SK-N-SH (cell line): ENCODE results near the gene TGOLN2. TPM values are rescaled to one million over a fixed set of nuclear protein-coding genes. Genes with fewer than 3 reads are reported as not detected.

Experiments used
- CTCF ChIA-PET: fragments of 300-600, 350-600 bp; formaldehyde crosslinking; extraction: SDS; loops from one replicate; lab custom pipeline; 2021; lab: Yijun Ruan, JAX
- POLR2A ChIA-PET: fragments of 350-600 bp; sonication (Branson Sonifier 250); formaldehyde crosslinking; extraction: SDS; loops from one replicate; lab custom pipeline; 2020; ENCODE audit warnings: antibody characterized with exemption, inconsistent platforms; lab: Yijun Ruan, JAX
- DNase-seq: peaks from one replicate; pipeline ENCODE4 v3.0.0; 2012
- H2AFZ ChIP-seq: fragments of 200-600 bp; sonication (generic); 2 replicates; pipeline ENCODE4 v1.8.1; 2016; ENCODE audit warnings: antibody characterized with exemption, mild to moderate bottlenecking, low read depth
- H3F3A ChIP-seq: fragments of 200-600 bp; sonication (generic); replicated peaks from 2 replicates; pipeline ENCODE3; 2016; ENCODE audit warnings: antibody characterized with exemption, mild to moderate bottlenecking; ENCODE audit not compliant: insufficient read depth
- H3K27ac ChIP-seq, 2 experiments: fragments of 200-500 bp in 1 of 2; fragments of 200-600 bp in 1 of 2; sonication (Bioruptor generic) in 1 of 2; sonication (generic), shearing (Covaris generic) in 1 of 2; 2 replicates each; pipeline versions ENCODE4 v1.5.1 to v1.6.1; 2014 to 2016; ENCODE audit warnings: low read depth in 2 of 2, inconsistent platforms in 1 of 2, low read length in 1 of 2, mild to moderate bottlenecking in 1 of 2, mixed read lengths in 1 of 2
- H3K27me3 ChIP-seq: fragments of 200-600 bp; sonication (generic), shearing (Covaris generic); 2 replicates; pipeline ENCODE4 v1.6.1; 2016; ENCODE audit warnings: mixed run types; ENCODE audit not compliant: insufficient read depth
- H3K36me3 ChIP-seq, 2 experiments: fragments of 200-500 bp in 1 of 2; fragments of 200-600 bp in 1 of 2; sonication (Bioruptor generic) in 1 of 2; sonication (generic) in 1 of 2; replicated peaks in 1 of 2; 2 replicates each; pipeline versions ENCODE3 to v1.5.1; 2014 to 2016; ENCODE audit warnings: low read length in 1 of 2, mild to moderate bottlenecking in 1 of 2; ENCODE audit not compliant: insufficient read depth in 2 of 2, control insufficient read depth in 1 of 2
- H3K4me1 ChIP-seq, 2 experiments: fragments of 200-500 bp in 1 of 2; fragments of 200-600 bp in 1 of 2; sonication (Bioruptor generic) in 1 of 2; sonication (generic), shearing (Covaris generic) in 1 of 2; 2 replicates each; pipeline versions ENCODE4 v1.5.1 to v1.6.1; 2014 to 2016; ENCODE audit warnings: low read depth in 1 of 2, low read length in 1 of 2, mixed run types in 1 of 2; ENCODE audit not compliant: insufficient read depth in 2 of 2, control insufficient read depth in 1 of 2
- H3K4me2 ChIP-seq: fragments of 200-600 bp; sonication (generic), shearing (Covaris generic); 2 replicates; pipeline ENCODE4 v1.6.1; 2017; ENCODE audit warnings: mixed run types
- H3K4me3 ChIP-seq, 2 experiments: fragments of 200-500 bp in 1 of 2; fragments of 200-600 bp in 1 of 2; sonication (Bioruptor generic) in 1 of 2; sonication (generic), shearing (Covaris generic) in 1 of 2; 2 replicates each; pipeline versions ENCODE4 v1.5.1 to v1.8.1; 2014 to 2016; ENCODE audit warnings: low read depth in 2 of 2, inconsistent platforms in 1 of 2, low read length in 1 of 2, mild to moderate bottlenecking in 1 of 2, mixed read lengths in 1 of 2, moderate library complexity in 1 of 2
- H3K79me2 ChIP-seq: fragments of 200-600 bp; sonication (generic); 2 replicates; pipeline ENCODE4 v1.8.1; 2017; ENCODE audit warnings: mild to moderate bottlenecking; ENCODE audit not compliant: insufficient read depth
- H3K9ac ChIP-seq: fragments of 200-600 bp; sonication (generic); 2 replicates; pipeline ENCODE4 v1.6.1; 2017; ENCODE audit warnings: mixed run types
- H3K9me2 ChIP-seq: fragments of 200-600 bp; sonication (generic); 2 replicates; pipeline ENCODE4 v1.6.1; 2017; ENCODE audit warnings: mixed run types
- H3K9me3 ChIP-seq: fragments of 200-600 bp; sonication (generic); 2 replicates; pipeline ENCODE4 v1.6.1; 2017; ENCODE audit warnings: mixed run types, mild to moderate bottlenecking, moderate library complexity
- H4K20me1 ChIP-seq: fragments of 200-600 bp; sonication (generic); 2 replicates; pipeline ENCODE4 v1.6.1; 2017; ENCODE audit warnings: mild to moderate bottlenecking, mixed run types; ENCODE audit not compliant: insufficient read depth
- MEF2A ChIP-seq: IDR thresholded peaks from 2 replicates; pipeline ENCODE4 v1.4.0; 2012; ENCODE audit warnings: low read depth, borderline replicate concordance
- NFIC ChIP-seq: IDR thresholded peaks from 2 replicates; pipeline ENCODE4 v1.4.0; 2012; ENCODE audit warnings: borderline replicate concordance
- NRF1 ChIP-seq: IDR thresholded peaks from 2 replicates; pipeline ENCODE4 v1.6.1; 2012; ENCODE audit warnings: low read depth, mild to moderate bottlenecking, low read length
- PBX3 ChIP-seq: IDR thresholded peaks from 2 replicates; pipeline ENCODE4; 2012
- RCOR1 ChIP-seq: fragments of 150-350 bp; IDR thresholded peaks from 2 replicates; pipeline ENCODE4 v1.6.1; 2017; ENCODE audit warnings: antibody characterized with exemption, low read length
- SIN3A ChIP-seq: IDR thresholded peaks from 2 replicates; pipeline ENCODE4 v1.6.1; 2012; ENCODE audit warnings: low read depth, mild to moderate bottlenecking, low read length, moderate library complexity, borderline replicate concordance
- USF1 ChIP-seq: IDR thresholded peaks from 2 replicates; pipeline ENCODE4 v1.4.0; 2012; ENCODE audit warnings: low read depth, borderline replicate concordance
- USF2 ChIP-seq: fragments of 150-350 bp; IDR thresholded peaks from 2 replicates; pipeline ENCODE4 v1.6.1; 2017; ENCODE audit warnings: antibody characterized with exemption, low read length, low read depth, borderline replicate concordance
- WGBS: methylation state at CpG from one replicate; pipeline ENCODE4 v1.1.6; 2017; ENCODE audit warnings: low lambda C conversion rate; 5-methylcytosine and 5-hydroxymethylcytosine counted together
- polyA plus RNA-seq, 3 experiments: library from polyadenylated mRNA; depleted of rRNA; stranded (reverse); fragments of >200 nt; gene quantifications; 2 replicates each; pipeline ENCODE4 v1.2.3, GENCODE V29; 2012

The TGOLN2 gene
- polyA plus RNA-seq, 1 of the 3 experiments (the other 2 are of a cell fraction) = 138 TPM

- ChIA-PET CTCF (interaction anchor here (0.7 to 12.0 kb wide), 5 partner anchors 15 to 216 kb away, joined by 3 to 205 read pairs (median 6); partner anchors contain the start of gene TCF7L1), POLR2A (no interaction called here)
Measured at GRCh38 chr2:85281553-85281952, 46.2 kb downstream of the TGOLN2 start.

GRCh38 chr2:85278361-85278760 is 49.4 kb downstream of the TGOLN2 start:
- CTCF ChIA-PET = interaction anchor here (0.9 to 1.2 kb wide), 3 partner anchors 12 to 212 kb away, joined by 3 to 12 read pairs (median 9); no protein-coding TSS in a partner anchor
- Histone ChIP-seq H3K79me2 (no peaks in the 10 kb centered on the region), H2AFZ (no peak overlapping the region), H3K9ac (no peak overlapping the region), H3K27me3 (no peaks in the 10 kb centered on the region), H3K9me3 (no peaks in the 10 kb centered on the region), H3K36me3 (no peaks in the 10 kb centered on the region), H3K4me2 (peak overlapping the region; percentile 69; the same call in 1 of the 2 replicates), H3K27ac (peak overlapping the region; percentile 67 to 74), H4K20me1 (peaks cover 9% of the 10 kb centered on the region), H3F3A (peaks cover 9% of the 10 kb centered on the region), H3K9me2 (no peaks in the 10 kb centered on the region), H3K4me3 (peak overlapping the region in 1 of 2 experiments; percentile 32; a peak in 1 of 4 replicates), H3K4me1 (peaks cover 21 to 30% of the 10 kb centered on the region in 2 experiments)
- 56% methylated on average over 2 of the region's 2 CpGs for WGBS
- DNase-seq = no peak
- TF ChIP-seq NFIC = peak; percentile 50; the same call in 1 of the 2 replicates
- TF ChIP-seq RCOR1 = no peak
- TF ChIP-seq USF1 = peak; percentile 53; the same call in 1 of the 2 replicates
- TF ChIP-seq PBX3 = no peak
- no peak for TF ChIP-seq NRF1
- TF ChIP-seq MEF2A = peak; percentile 37; the same call in 1 of the 2 replicates
- POLR2A ChIA-PET = no interaction called here

More at GRCh38 chr2:85281553-85281952, 46.2 kb downstream of the TGOLN2 start:
- no peak for TF ChIP-seq SIN3A
- TF ChIP-seq USF2 = no peak
- TF ChIP-seq, all 33 proteins: peak for 0
- Histone ChIP-seq H3K9me2 (no peaks in the 10 kb centered on the region), H3K4me1 (peaks cover 19 to 21% of the 10 kb centered on the region in 2 experiments), H3K79me2 (no peaks in the 10 kb centered on the region), H3K9me3 (no peaks in the 10 kb centered on the region), H4K20me1 (0 out of 2 replicates have a peak, but pooled peaks cover 3% of the 10 kb centered on the region), H2AFZ (no peak overlapping the region), H3F3A (peaks cover 9% of the 10 kb centered on the region), H3K9ac (no peak overlapping the region), H3K27ac (no peak overlapping the region), H3K4me3 (no peak overlapping the region), H3K27me3 (no peaks in the 10 kb centered on the region), H3K36me3 (no peaks in the 10 kb centered on the region), H3K4me2 (no peak overlapping the region)
- DNase-seq = no peak
- WGBS = 70% methylated on average over 5 of the region's 6 CpGs
